BE2C (cell line): ENCODE measurements around the gene KRT84.
"Not testable (repeated sequence)": the region's sequence is repeated elsewhere in the genome, so short reads cannot be mapped to it uniquely, and the experiment has no call there.

ENCODE experiments used
- DNase-seq: peaks from one replicate; pipeline ENCODE4 v3.0.0-alpha.2; 2020
- H3K27me3 ChIP-seq: fragments of 250-450 bp; sonication (Bioruptor Pico); 2 replicates; pipeline ENCODE4 v1.5.1; 2020; ENCODE audit warnings: mild to moderate bottlenecking
- H3K36me3 ChIP-seq: fragments of 250-450 bp; sonication (Bioruptor Pico); 2 replicates; pipeline ENCODE4 v1.5.1; 2020; ENCODE audit warnings: mild to moderate bottlenecking
- H3K4me1 ChIP-seq: fragments of 250-450 bp; sonication (Bioruptor Pico); 2 replicates; pipeline ENCODE4 v1.5.1; 2020
- H3K4me3 ChIP-seq: 2 replicates; pipeline ENCODE4 v1.5.1; 2011; ENCODE audit warnings: low read depth, low read length
- H3K9me3 ChIP-seq: fragments of 250-450 bp; sonication (Bioruptor Pico); 2 replicates; pipeline ENCODE4 v1.5.1; 2020
- CTCF ChIP-seq: IDR thresholded peaks from 2 replicates; pipeline ENCODE4 v1.5.1; 2012; ENCODE audit warnings: mild to moderate bottlenecking, low read depth, low read length

The KRT84 gene

GRCh38 chr12:52414936-52415335 lies 29.5 kb upstream of the KRT84 start:
- Histone ChIP-seq H3K27me3 (no peaks in the 10 kb centered on the region), H3K4me3 (no peak overlapping the region), H3K36me3 (no peaks in the 10 kb centered on the region), H3K9me3 (no peaks in the 10 kb centered on the region), H3K4me1 (no peaks in the 10 kb centered on the region)
- DNase-seq, result no peak
- TF ChIP-seq CTCF, result no peak

GRCh38 chr12:52413782-52414345 lies 28.4 kb upstream of the KRT84 start:
- Histone ChIP-seq H3K27me3 (no peaks in the 10 kb centered on the region), H3K9me3 (no peaks in the 10 kb centered on the region), H3K4me1 (no peaks in the 10 kb centered on the region), H3K4me3 (no peak overlapping the region), H3K36me3 (no peaks in the 10 kb centered on the region)
- no peak for DNase-seq
- no peak for TF ChIP-seq CTCF

- no peaks in the 10 kb centered on the region for H3K4me1 ChIP-seq
- no peaks in the 10 kb centered on the region for H3K36me3 ChIP-seq
- no peaks in the 10 kb centered on the region for H3K27me3 ChIP-seq
- no peak overlapping the region for H3K4me3 ChIP-seq
- no peaks in the 10 kb centered on the region for H3K9me3 ChIP-seq
- no peak for TF ChIP-seq CTCF
- no peak for DNase-seq
These were observed 27.8 kb upstream of the KRT84 start for GRCh38 chr12:52413202-52413601.

GRCh38 chr12:52411815-52412214 lies 26.4 kb upstream of the KRT84 start:
- DNase-seq, result no peak
- no peaks in the 10 kb centered on the region for H3K36me3 ChIP-seq
- no peaks in the 10 kb centered on the region for H3K27me3 ChIP-seq
- H3K4me3 ChIP-seq, result no peak overlapping the region
- no peaks in the 10 kb centered on the region for H3K4me1 ChIP-seq
- H3K9me3 ChIP-seq, result no peaks in the 10 kb centered on the region
- TF ChIP-seq CTCF, result no peak

GRCh38 chr12:52410589-52411248 lies 25.3 kb upstream of the KRT84 start:
- not testable (repeated sequence) for H3K4me1 ChIP-seq, H3K4me3 ChIP-seq, H3K9me3 ChIP-seq, H3K27me3 ChIP-seq, H3K36me3 ChIP-seq, DNase-seq

GRCh38 chr12:52407918-52408317 lies 22.5 kb upstream of the KRT84 start:
- Histone ChIP-seq H3K9me3 (no peaks in the 10 kb centered on the region), H3K36me3 (no peaks in the 10 kb centered on the region), H3K27me3 (no peaks in the 10 kb centered on the region), H3K4me3 (no peak overlapping the region), H3K4me1 (no peaks in the 10 kb centered on the region)
- no peak for DNase-seq
- no peak for TF ChIP-seq CTCF
